ENCODE measurements around the gene TCHP.

The TCHP gene

DNA sequence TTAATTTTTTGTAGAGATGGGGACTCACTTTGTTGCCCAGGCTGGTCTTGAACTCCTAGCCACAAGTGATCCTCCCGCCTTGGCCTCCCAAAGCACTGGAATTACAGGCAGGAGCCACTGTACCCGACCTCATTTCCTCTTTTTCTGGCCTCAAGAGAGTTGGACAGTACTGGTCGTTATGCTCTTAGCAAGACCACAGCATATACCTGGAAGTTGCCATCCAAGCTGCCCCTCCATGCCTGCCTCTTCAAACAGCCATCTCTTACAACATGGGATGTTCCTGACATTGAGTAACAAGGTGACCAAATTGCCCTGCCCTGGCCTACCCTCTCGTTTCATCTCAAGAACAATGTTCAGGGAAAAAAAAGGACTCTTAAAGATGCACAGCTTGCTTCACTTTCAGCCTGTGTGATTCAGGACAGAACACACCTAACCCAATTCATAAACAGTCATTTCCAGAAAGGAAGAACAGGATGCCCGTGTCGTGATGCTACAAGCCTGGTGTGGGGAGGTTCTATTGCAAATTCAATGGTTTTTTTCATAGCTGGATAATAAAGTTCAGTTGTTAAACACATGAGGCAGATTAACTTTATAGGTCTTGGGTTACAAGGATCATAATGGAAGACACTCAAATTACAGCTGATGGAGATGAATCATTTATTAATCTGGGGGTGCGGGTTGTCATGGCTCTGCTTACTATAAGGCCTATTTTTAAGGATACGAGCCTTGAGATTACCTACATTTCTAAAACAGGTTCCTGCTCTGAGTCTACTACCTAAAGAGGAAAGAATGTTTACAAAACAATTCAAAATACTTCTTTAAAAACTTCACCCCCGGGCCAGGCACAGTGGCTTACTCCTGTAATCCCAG, 31.7 kb upstream of the TCHP start:
- Histone ChIP-seq H3K27ac (ENCODE audit: low read depth, low read length) (no peak overlapping the region), H3K36me3 (ENCODE audit: insufficient read depth, low read length) (peaks cover 11% of the 10 kb centered on the region), H3K27me3 (ENCODE audit: control insufficient read depth in 1 of 2, insufficient read depth in 2 of 2, low read length in 2 of 2) (no peaks in the 10 kb centered on the region), H3K4me1 (ENCODE audit: insufficient read depth, low read length) (no peaks in the 10 kb centered on the region), H3K9ac (ENCODE audit: low read length) (no peak overlapping the region), H3K9me3 (ENCODE audit: low read length) (no peaks in the 10 kb centered on the region), H3K4me3 (ENCODE audit: low read depth in 1 of 2, low read length in 2 of 2) (no peak overlapping the region)

DNA sequence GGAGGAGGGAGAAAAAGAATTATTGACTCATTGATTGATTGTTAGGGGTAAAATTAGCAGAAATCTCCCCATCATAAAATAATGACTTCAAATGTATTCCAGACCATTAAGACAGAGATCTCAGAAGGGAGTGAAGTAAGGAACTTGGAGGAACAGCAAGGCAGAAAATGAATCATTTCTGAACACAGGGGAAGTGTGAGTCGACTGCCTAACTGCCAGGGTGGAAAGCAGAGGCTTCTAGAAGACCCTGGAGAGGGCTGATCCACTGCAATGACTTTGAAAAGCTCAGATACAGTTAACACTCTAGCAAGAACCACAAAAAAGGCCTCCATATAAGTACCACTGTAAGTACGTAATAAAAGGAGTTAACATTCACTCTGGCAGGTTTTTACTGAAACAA, 29.4 kb upstream of the TCHP start:
- H3K27ac ChIP-seq (ENCODE audit: low read depth, low read length), result no peak overlapping the region
- no peaks in the 10 kb centered on the region for H3K4me1 ChIP-seq (ENCODE audit: insufficient read depth, low read length)
- no peak overlapping the region for H3K9ac ChIP-seq (ENCODE audit: low read length)
- no peaks in the 10 kb centered on the region for H3K27me3 ChIP-seq (ENCODE audit: control insufficient read depth in 1 of 2, insufficient read depth in 2 of 2, low read length in 2 of 2)
- H3K36me3 ChIP-seq (ENCODE audit: insufficient read depth, low read length), result peaks cover 11% of the 10 kb centered on the region
- H3K4me3 ChIP-seq (ENCODE audit: low read depth in 1 of 2, low read length in 2 of 2), result no peak overlapping the region
- no peaks in the 10 kb centered on the region for H3K9me3 ChIP-seq (ENCODE audit: low read length)

GRCh38 chr12:109871668-109872314, 28.3 kb upstream of the TCHP start:
- Histone ChIP-seq H3K9ac (ENCODE audit: low read length) (no peak overlapping the region), H3K4me1 (ENCODE audit: insufficient read depth, low read length) (no peaks in the 10 kb centered on the region), H3K36me3 (ENCODE audit: insufficient read depth, low read length) (peaks cover 11% of the 10 kb centered on the region)

DNA sequence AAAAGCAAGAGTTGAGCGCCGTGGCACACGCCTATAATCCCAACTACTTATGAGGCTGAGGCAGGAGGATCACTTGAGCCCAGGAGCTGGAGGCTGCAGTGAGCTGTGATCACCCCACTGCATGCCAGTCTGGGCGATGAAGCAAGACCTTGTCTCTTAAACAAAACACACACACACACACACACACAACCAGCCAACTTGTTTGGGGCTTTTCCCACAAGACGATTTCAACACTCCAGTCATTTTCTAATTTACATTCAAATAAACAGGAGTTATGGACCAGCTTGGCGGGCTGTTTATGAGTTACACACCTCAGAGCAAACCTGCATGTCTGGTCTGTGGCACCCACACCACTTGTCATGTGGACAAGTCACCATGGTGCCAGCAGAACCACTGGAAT, 26.4 kb upstream of the TCHP start:
- peaks cover 11% of the 10 kb centered on the region for H3K36me3 ChIP-seq (ENCODE audit: insufficient read depth, low read length)
- H3K27ac ChIP-seq (ENCODE audit: low read depth, low read length), result no peak overlapping the region
- H3K4me1 ChIP-seq (ENCODE audit: insufficient read depth, low read length), result peaks cover 10% of the 10 kb centered on the region
- H3K27me3 ChIP-seq (ENCODE audit: control insufficient read depth in 1 of 2, insufficient read depth in 2 of 2, low read length in 2 of 2), result no peaks in the 10 kb centered on the region
- no peak overlapping the region for H3K4me3 ChIP-seq (ENCODE audit: low read depth in 1 of 2, low read length in 2 of 2)
- H3K9me3 ChIP-seq (ENCODE audit: low read length), result no peaks in the 10 kb centered on the region
- H3K9ac ChIP-seq (ENCODE audit: low read length), result no peak overlapping the region

More at GRCh38 chr12:109871668-109872314, 28.3 kb upstream of the TCHP start:
- H3K4me3 ChIP-seq (ENCODE audit: low read depth in 1 of 2, low read length in 2 of 2), result no peak overlapping the region
- H3K27me3 ChIP-seq (ENCODE audit: control insufficient read depth in 1 of 2, insufficient read depth in 2 of 2, low read length in 2 of 2), result no peaks in the 10 kb centered on the region
- no peaks in the 10 kb centered on the region for H3K9me3 ChIP-seq (ENCODE audit: low read length)
- no peak overlapping the region for H3K27ac ChIP-seq (ENCODE audit: low read depth, low read length)

- no peak overlapping the region for H3K27ac ChIP-seq (ENCODE audit: low read depth, low read length)
These were observed 24.4 kb upstream of the TCHP start for GRCh38 chr12:109875572-109876131.

GRCh38 chr12:109876406-109876805, 23.7 kb upstream of the TCHP start:
- H3K27ac ChIP-seq (ENCODE audit: low read depth, low read length), result no peak overlapping the region
- H3K4me1 ChIP-seq (ENCODE audit: insufficient read depth, low read length), result peaks cover 24% of the 10 kb centered on the region
- H3K9ac ChIP-seq (ENCODE audit: low read length), result no peak overlapping the region
- H3K9me3 ChIP-seq (ENCODE audit: low read length), result no peaks in the 10 kb centered on the region
- H3K36me3 ChIP-seq (ENCODE audit: insufficient read depth, low read length), result peaks cover 11% of the 10 kb centered on the region
- no peak overlapping the region for H3K4me3 ChIP-seq (ENCODE audit: low read depth in 1 of 2, low read length in 2 of 2)
- H3K27me3 ChIP-seq (ENCODE audit: control insufficient read depth in 1 of 2, insufficient read depth in 2 of 2, low read length in 2 of 2), result no peaks in the 10 kb centered on the region

More at GRCh38 chr12:109875572-109876131, 24.4 kb upstream of the TCHP start:
- Histone ChIP-seq H3K36me3 (ENCODE audit: insufficient read depth, low read length) (peaks cover 11% of the 10 kb centered on the region), H3K27me3 (ENCODE audit: control insufficient read depth in 1 of 2, insufficient read depth in 2 of 2, low read length in 2 of 2) (no peaks in the 10 kb centered on the region), H3K9ac (ENCODE audit: low read length) (no peak overlapping the region), H3K9me3 (ENCODE audit: low read length) (no peaks in the 10 kb centered on the region), H3K4me1 (ENCODE audit: insufficient read depth, low read length) (peaks cover 20% of the 10 kb centered on the region), H3K4me3 (ENCODE audit: low read depth in 1 of 2, low read length in 2 of 2) (no peak overlapping the region)

DNA sequence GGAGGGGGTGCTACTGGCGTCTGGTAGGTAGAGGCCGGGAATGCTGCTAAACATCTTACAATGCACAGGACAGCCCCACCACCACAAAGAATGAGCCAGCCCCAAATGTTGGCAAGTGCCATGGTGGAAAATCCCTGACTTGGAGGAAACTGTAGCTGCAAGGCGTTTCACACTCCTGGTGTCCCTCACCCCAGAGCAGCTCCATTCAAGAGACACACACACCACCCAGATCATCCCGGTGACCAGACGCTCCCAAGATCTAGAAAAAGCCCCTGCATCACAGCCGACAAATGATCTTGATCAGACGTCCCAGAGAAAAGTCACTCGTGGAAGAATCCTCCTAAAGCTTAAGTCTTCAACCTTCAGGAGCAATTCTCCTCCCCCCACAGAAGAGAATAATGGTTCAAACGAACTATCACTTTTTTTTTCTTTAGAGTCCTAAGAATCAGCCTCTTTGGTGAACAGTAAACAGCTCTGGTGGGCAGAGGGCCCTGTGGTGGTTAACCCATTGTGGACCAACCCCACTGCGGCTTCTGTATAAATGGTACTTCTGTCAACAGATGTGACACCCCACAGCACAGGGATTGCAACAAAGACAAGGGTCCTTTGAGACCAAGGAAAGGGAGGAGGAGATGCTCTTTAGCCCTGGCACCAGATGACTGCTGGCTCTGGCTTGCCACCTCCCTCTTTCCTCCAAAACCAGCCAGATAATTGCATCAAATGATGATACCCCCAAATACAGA, 22.4 kb upstream of the TCHP start:
- no peaks in the 10 kb centered on the region for H3K36me3 ChIP-seq (ENCODE audit: insufficient read depth, low read length)
- no peak overlapping the region for H3K9ac ChIP-seq (ENCODE audit: low read length)
- no peaks in the 10 kb centered on the region for H3K9me3 ChIP-seq (ENCODE audit: low read length)
- H3K4me3 ChIP-seq (ENCODE audit: low read depth in 1 of 2, low read length in 2 of 2), result no peak overlapping the region
- H3K27me3 ChIP-seq (ENCODE audit: control insufficient read depth in 1 of 2, insufficient read depth in 2 of 2, low read length in 2 of 2), result no peaks in the 10 kb centered on the region
- no peak overlapping the region for H3K27ac ChIP-seq (ENCODE audit: low read depth, low read length)
- H3K4me1 ChIP-seq (ENCODE audit: insufficient read depth, low read length), result peaks cover 24% of the 10 kb centered on the region

GRCh38 chr12:109878247-109878625, 21.8 kb upstream of the TCHP start:
- no peaks in the 10 kb centered on the region for H3K9me3 ChIP-seq (ENCODE audit: low read length)
- no peaks in the 10 kb centered on the region for H3K27me3 ChIP-seq (ENCODE audit: control insufficient read depth in 1 of 2, insufficient read depth in 2 of 2, low read length in 2 of 2)
- no peaks in the 10 kb centered on the region for H3K36me3 ChIP-seq (ENCODE audit: insufficient read depth, low read length)
- H3K4me3 ChIP-seq (ENCODE audit: low read depth in 1 of 2, low read length in 2 of 2), result no peak overlapping the region
- no peak overlapping the region for H3K9ac ChIP-seq (ENCODE audit: low read length)
- peaks cover 24% of the 10 kb centered on the region for H3K4me1 ChIP-seq (ENCODE audit: insufficient read depth, low read length)
- no peak overlapping the region for H3K27ac ChIP-seq (ENCODE audit: low read depth, low read length)

- Histone ChIP-seq H3K9ac (ENCODE audit: low read length) (peak overlapping the region; percentile 95), H3K27ac (ENCODE audit: low read depth, low read length) (no peak overlapping the region), H3K4me3 (ENCODE audit: low read depth in 1 of 2, low read length in 2 of 2) (peak overlapping the region in 1 of 2 donors; percentile 94), H3K36me3 (ENCODE audit: insufficient read depth, low read length) (no peaks in the 10 kb centered on the region), H3K9me3 (ENCODE audit: low read length) (no peaks in the 10 kb centered on the region), H3K4me1 (ENCODE audit: insufficient read depth, low read length) (peaks cover 24% of the 10 kb centered on the region), H3K27me3 (ENCODE audit: control insufficient read depth in 1 of 2, insufficient read depth in 2 of 2, low read length in 2 of 2) (no peaks in the 10 kb centered on the region)
These were observed 21.3 kb upstream of the TCHP start for GRCh38 chr12:109878749-109879148.

DNA sequence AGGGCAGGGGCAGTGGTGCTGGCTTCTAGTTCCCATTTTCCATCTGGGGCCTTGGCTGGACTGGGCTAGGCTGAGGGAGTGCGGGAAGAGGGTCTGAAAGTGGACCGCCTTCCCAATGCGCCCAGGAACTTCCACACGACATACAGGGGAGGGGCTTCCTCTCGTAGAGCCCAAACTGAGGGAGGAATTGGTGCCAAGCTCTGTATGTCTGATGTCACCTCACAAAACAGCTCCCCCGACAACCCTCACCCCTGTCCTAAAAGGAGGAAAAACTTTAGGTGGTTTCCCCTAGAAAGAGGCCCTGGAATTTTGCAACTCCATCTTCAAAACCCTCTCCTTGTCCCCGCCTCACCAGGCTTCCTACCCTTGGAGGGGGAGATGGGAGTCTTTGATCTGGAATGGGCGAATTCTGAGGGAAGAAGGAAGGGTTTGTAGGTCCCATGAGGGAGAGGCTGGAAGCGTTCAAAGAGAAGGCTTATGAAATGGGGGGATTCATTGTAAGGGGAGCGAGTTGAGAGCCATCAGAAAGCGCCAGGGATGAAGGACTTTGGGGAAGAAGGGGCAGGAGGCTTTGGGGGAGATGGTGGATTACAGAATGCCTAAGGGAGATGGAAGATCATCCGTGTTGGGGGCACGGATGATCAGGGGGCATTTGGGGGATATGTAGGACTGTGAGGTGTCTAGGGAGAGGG, 20.6 kb upstream of the TCHP start:
- Histone ChIP-seq H3K4me1 (ENCODE audit: insufficient read depth, low read length) (peaks cover 24% of the 10 kb centered on the region), H3K27ac (ENCODE audit: low read depth, low read length) (peak overlapping the region; percentile 88), H3K36me3 (ENCODE audit: insufficient read depth, low read length) (no peaks in the 10 kb centered on the region), H3K4me3 (ENCODE audit: low read depth in 1 of 2, low read length in 2 of 2) (peak overlapping the region; percentile 91 to 94), H3K9ac (ENCODE audit: low read length) (peak overlapping the region; percentile 95), H3K27me3 (ENCODE audit: control insufficient read depth in 1 of 2, insufficient read depth in 2 of 2, low read length in 2 of 2) (no peaks in the 10 kb centered on the region), H3K9me3 (ENCODE audit: low read length) (no peaks in the 10 kb centered on the region)

Data from muscle layer of colon (tissue), 2 donors.